ENCODE data around the gene HIVEP3.
A peak's percentile ranks its signal among the peaks of the same experiment; 100 is the strongest.

HIVEP3 gene

DNA sequence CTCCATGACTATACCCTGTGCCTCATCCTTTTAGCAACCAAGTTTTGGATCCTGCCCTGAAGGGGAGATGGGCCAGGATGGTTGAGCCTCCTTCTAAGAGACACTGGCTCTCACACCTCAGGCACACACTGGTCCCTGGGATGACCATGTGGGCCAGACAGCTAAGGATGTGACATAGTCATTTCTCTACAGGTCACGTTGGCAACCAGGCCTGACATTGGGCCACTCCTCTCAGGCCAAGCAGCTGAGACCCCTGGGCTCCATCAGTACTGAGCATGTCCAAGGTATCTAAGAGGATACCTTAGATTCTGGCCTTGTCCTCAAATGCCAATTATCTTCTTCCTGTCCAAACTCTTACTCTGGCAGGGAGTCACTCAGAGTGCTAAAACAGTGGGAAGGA, 238.7 kb downstream of the HIVEP3 start:
- DNase-seq, result no peak

DNA sequence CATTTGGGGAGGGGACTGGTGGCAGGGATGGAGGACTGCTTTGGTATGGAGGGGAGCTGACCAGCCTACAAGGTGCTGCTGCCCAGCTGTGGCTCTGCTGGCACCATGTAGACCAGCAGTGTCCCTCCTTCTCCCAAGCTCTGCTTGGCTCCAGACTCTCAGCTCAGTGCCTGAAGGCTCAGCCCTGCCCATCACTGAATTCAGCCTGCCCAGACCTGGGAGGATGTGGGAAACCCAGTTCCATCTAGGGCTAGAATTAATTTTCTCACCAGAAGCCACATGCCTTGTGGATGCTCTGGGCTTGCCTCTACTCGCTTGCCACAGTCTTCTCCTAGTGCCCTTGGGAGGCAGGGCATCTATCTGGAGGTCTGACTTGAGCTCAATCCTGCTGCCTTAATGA, 239.2 kb downstream of the HIVEP3 start:
- DNase-seq, result no peak

DNA sequence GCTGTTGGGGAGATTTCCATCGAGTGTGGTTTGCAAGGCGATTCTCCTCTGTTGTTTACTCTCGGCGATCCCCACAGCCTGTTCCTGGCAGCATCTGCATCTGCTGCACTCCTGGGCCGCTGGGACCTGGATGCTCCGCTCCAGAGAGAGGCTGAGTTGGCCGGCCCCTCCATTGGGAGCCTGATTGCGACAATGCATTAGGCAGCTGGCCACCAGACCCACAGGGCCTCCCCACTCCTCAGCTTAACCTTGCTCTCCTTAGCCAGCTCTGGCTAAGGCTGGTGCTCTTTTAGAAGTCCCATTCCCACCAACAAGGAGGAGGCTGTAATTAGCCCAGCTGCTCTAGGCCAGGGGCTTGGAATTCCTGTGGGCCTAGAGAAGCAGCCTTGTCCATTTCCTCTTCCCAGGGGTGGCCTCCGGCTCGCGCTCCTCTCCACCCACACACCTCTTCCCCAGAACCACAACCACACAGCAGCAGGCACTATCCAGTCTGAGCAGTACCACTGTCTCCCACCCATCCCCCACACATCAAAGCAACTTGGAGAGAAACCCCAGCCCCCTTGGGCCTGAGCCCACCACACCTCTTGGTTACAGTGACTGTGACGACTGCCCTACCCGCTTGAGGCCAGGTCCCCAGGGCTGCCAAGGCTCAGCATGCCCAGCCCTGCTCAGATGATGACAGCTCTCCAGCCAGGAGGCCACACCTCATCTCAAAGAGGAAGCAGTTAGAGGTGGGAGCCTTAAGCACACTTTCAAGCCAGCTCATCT, 240.4 kb downstream of the HIVEP3 start:
- DNase-seq, result peak in 1 of 2 experiments; percentile 17

DNA sequence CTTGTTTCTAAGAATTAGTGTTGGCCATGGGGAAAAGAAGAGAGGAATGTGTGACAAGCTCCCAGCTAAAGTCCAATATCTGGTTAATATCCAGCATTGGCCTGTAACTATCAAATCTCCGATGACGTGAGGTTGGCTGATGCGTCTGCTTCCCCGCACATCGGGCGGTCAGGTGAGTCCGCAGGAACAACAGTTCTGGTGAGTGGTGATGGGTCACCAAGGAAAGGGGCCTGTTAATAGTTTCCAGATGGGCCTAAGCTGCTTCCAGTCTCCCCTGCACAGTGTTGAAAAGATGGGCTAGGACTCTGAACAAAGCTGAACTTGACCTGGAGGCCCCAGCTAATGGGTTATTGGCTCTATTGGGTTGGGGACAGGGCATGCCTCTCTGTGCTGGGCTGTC, 241.1 kb downstream of the HIVEP3 start:
- no peak for DNase-seq

DNA sequence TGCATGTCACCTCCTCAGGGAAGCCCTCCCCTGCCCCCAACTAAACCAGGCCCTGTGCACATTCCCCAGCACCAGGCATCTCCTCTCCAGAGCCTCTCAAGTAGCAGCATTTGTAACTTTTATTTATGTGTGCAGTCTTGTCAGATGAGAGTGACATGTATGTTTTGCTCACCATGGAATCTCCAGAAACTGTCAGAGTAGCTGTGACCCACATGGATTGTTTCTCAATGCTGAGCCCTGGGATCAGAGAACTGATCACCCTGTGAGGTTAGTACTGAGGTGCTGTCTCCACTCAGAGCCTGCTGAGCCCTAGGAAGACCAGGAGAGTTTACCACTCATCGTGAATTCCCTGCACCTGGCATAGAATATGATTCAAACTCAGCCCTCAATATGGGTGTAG, 243.3 kb downstream of the HIVEP3 start:
- DNase-seq, result no peak

DNA sequence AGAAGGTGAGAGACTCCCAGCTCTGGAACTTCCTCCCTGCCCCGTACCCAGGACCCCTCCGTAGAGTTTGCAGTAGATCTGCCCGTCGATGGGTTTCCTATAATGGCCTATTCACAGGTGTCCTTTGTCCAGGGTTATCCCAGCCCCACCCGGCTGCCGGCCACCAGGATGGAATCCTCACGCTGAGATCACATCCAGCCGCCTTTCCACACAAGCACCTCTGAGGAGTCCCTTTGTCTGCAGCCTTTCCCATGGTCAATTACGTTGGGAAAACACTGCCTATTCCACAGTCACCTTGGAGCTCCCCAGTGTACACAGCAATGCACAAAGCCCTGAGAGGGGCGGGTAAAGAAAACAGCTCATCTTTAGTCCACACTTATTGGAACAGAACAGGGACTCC, 244.2 kb downstream of the HIVEP3 start:
- no peak for DNase-seq

DNA sequence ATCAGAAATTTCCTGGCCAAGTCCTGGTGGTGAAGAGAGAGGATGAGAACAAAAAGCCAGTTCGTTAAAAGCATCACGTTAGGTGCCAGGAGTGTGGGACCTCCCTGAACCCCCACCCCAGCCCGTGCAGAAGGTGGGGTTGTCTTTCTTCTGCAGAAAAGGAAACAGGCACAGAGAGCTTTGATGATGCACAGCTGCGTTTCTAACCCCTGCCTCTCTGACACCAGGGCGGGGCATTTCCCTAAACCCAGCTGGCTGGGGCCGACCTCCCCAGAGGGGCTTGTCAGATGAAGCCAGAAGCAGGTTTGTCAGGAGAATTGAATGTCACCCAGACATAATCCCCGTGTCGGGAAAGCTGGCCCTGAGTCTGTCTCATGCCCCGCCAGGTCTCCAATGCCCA, 244.9 kb downstream of the HIVEP3 start:
- no peak for DNase-seq

DNA sequence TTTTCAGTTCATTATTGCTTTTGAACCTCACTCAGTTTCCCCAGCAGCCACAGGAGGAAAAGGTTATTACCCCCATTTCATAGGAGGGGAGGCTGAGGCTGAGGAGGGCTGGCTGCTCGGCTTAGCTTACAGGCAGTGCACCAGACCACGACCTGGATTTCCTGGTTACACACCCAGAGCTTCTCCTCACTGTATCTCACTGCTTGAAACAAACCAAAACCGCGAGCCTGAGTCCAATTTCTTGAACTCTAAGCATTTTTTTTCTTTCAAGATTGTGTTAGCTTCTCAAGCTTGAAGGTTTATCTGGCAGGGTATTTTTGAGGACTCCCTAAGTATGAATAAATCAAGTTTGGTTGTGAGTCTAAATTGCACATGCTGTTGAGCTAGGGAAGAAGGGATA, 245.3 kb downstream of the HIVEP3 start:
- no peak for DNase-seq

DNA sequence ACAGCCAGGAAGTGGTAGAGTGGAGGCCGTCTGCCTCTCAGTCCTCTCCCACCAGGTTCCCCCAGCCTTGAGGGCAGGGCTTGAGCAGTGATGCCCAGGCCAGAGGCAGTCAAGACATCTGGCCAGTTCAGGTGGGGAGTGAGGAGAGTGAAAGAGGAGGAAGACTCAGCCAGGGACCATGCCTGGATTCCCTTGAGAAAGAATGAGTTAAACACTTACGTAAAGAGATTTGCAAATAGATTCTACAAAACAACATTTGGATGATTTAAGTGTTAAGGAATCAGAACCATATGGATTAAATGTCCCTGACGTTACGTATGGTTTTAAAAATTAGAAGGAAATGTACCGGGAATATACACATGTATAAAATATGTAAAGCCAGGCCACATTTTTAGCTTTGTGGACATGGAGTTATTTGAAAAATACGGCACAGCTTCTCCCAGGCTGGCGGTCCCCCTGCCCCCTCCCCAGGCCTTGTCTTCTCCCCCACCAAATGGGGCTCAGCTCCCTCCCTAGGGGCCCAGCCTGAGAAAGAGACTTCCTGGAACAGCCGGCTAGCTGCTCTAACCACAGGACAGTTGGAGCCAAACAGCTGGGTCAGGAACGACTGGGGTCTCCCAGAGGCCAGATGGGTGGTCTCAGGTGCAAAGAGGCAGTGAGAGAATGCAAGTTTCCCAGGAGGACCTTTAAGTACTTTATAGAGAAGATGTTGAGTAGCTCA, 245.9 kb downstream of the HIVEP3 start:
- no peak for DNase-seq

DNA sequence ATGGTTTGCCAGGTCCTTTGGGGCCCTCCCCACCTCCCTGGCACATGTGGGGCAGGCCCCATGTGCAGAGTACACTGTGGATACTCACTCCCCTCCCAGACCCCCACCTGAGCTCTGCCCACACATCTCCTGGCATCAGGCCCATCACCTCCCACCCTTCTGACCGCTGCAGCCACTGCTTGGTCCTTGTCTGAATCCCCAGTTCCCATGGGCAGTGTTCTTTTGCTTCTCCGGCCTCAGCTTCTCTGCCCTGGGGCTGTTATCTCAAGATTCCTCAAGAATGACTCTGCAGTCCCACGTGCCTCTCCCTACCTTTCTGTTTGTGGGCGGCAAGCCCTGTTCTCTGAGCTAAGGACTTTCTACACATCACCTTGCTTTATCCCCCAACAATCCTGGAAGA, 246.5 kb downstream of the HIVEP3 start:
- DNase-seq, result no peak

DNA sequence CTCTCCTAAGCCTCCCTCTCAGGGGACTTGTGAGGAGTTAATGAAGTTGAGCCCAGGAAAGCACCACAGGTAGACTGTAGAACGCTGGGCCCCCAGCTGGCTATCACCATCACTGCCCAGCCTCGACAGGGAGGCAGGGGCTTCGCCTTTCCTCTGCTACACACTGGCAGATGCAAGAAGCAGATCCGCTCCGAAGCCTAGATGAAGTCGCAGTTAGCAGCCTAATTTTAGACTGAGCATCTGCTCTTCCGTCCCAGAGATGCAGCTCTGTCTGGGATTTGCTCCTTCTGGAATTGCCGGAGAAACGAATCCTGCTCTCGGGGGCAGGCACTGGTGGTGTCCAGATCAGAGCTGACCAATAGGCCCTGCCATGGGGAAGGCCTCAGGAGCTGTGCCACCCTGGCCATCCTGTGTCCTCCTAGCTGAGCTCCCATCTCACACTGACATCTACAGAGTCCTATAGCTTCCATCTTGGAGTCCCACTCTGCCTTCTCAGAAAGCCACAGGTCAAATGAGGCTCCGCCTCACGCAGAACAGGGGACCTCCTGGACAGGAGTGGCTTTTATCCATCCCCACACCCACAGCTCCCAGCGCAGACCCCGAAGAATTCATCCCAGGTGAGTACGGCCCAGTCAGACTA, 247.5 kb downstream of the HIVEP3 start:
- DNase-seq, result no peak

DNA sequence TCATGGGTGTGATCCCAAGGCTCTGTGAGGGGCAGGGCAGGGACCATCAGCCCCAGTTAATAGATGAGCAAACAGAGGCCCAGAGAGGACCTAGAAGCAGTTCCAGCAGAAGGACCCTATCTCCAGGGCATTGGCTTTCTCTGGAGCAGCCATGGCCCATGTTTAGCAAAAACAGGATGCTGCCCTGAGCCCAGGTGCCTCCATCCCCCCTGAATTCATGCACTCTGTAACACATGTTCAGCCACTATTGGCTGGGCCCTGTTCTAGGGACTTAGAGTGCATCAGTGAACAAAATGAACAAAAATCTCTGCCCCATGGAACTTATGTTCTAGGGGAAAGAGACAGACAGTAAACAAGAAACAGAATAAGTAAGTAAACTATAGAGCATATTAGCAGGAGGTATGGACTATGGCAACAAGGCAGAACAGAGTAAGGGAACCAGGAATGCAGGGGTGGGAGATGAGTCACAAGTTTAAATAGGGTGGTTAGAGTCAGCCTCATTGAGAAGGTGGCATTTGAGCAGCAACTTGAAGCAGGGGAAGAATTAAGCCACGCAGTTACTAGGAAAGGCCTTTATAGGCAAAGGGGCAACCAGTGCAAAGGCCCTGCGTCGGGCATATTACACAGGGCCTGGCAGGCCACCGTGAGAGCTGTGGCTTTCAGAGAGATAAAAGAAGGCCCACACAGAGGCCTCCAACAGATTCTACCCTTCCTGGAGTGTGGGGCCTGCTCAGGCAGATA, 248.3 kb downstream of the HIVEP3 start:
- no peak for DNase-seq

DNA sequence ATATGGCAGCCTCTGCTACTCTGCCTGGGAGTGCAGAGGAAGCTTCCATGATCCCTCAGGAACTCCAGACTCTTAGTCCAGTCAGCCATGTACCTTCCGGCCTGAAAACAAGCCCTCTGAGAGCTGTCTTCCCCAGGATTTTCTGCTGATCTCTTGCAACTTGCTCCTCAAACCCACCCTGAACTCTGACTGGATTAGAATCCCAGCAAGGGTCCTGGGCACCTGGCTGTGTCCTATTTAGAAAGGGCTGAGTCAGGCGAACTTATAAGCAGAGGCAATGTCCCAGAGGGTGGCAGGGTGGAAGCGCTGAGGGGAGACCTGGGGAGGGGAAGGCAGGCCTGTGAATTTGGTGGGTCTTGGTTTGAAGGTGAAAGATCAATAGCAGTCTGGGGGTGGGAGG, 249.8 kb downstream of the HIVEP3 start:
- DNase-seq, result no peak

DNA sequence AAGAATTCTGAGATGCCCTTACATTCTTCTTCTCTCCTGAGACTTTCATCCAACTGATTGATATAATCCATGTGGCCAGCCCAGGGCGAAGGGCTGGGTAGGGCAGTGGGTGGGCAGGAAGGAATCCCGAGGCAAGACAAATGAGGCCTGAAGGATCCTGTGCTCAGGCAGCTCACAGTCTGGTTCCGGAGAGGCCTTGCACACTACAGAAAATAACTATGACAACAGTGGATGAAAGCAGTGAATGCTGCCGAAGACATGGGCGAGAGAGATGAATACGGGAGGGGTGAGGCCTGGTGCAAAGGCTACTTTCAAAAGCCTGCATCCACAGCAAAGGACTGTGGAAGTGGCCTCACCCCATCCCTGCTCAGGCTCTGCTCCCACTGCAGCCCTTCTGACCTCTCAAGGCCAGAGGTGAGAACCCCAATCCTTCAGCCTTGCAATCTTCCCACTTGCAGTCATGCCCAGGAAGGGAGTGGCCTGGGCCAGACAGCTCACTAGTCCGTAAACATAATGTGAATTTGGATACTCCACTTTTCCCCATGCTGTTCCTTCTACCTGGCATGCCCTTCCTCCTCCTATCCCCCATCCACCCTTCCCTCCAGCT, 250.6 kb downstream of the HIVEP3 start:
- no peak for DNase-seq

DNA sequence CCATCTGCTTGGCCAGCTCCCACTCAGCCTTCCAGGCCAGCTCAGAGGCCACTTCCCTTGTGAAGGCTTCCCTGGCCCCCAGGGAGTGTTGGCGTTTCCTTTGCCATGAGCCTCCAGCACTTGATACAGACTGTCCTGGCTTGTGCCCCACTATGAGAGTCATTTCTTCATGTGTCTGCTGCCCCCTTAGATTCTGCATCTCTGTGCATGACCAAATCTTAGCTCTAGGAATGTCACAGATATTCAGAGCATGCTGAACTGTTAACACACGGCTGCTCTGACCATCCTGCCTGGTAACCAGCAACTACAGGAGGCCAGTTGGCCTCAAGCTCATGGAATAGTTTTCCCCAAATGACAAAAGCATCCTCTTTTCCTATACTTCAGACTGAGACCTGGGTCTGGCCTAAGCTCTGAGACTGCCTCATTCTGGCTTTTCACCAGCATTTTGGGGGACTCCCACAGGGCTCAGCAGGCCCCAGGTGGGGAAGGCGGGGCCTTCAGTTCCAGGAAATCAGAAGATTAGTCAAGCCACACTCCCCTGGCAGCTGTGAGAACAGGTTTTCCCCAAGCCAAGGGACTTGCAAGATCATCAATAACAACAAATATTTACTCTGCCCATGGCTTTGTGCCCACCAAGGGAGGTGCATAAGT, 251.6 kb downstream of the HIVEP3 start:
- peak in 1 of 2 experiments; percentile 66 for DNase-seq

DNA sequence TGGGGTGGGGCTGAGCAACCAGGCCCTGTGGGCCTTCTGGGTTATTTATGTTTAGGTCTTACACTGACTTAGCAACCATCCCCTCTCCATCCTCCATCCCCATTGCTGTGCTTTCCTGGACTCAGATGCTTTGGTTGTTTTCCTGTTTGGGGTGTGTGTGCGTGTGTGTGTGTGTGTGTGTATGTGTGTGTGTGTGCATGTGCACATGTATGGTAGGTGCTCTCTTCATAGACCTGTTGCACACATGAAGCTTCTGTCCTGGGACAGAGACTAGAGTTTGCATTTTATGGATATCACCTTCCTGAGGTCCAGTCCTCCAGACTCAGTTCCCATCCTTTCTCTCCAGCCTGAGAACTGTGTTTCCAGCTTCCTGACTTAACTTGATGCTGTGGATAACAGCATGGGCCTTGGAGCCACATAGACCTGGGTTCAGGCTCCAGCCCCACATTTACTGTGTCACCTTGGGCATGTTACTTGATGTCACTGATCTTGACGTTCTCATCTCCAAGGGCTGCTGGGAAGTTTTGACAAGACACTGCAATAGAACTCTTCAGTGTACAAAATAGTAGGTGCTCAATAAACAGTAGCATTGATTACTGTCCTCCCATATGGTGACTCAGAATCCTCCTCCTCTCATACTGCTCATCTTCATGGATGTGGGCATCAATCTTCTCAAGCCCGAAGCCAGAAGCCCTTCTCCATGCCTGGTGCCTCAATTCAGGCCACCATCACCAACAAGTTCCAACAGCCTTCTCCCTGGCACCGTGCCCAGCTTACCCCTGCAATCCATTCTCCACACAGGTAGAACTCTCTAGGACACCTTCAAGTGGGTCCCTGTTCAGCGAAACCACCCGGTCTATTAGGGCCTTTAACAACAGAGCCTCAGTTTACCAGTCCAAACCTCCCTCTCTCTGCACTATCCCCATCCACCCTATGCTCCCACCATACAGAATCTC, 252.5 kb downstream of the HIVEP3 start:
- no peak for DNase-seq

DNA sequence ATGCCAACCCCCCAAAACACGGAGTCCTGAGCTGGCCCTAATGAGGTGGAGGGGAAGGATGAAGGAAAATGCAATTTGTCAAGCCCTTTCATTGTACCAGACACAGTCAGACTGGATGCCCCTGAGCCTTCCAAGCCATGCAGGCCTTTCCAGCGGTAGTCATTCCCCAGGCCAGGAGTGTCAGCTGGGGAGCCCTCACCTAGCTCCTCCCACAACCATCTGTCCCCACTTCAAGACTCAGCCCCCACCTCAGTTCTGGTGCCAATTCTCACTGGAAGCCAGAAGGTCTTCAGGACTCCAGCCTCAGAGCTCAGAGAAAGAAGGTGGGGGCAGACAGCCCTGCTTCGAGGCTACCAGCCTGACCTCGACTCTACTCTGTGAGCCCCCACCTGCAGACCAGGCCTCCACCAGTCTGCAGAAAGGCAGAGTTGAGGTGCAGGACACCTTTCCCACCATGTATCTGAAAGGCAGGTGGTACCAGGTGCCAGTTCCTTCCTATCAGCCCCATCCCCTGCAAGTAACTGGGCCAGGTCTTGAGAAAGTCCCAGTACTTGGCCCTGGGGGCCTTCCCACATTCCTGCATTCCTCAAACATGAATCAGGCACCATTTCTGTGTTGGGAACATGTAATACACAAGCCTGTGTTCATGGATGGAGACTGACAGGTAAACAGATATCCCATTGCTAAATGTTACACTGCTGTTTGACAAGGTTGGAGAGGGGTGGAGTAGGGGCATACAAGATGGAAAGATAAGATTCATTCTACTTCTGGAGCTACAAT, 253.7 kb downstream of the HIVEP3 start:
- peak; percentile 67 to 94 for DNase-seq

DNA sequence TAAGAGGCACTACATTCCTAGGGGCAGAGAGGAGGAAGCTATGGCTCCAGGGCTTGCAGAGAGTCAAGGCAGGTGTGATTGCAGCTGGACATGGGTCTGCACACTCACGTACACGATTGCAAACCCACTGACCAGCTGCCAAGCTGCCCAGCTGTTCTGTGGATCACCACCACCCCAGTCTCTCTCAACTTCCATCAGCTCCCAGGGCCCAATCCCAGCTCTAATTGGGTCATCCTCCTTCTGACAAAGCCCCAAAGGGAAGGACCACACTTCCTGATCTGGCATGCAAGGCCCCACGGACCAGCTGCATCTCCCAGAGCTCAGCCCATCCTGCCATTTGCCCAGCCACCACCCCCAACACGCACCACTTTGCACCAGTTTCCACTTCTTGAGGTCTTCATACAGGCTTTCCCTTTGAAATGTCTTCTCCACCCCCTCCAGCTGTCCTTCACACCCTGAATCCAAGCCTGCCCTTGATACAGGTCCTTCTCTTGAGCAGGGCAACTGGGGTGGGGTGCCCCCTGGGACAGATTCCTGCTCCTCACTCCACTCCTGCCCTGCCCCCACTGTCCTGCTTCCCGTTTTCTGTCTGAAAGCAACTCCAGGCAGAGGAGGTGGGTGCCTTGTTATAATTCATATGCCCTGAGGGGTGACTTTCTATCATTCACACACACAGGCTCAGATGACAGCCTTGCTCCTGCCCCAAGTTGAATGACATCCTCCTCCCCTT, 254.9 kb downstream of the HIVEP3 start:
- no peak for DNase-seq

DNA sequence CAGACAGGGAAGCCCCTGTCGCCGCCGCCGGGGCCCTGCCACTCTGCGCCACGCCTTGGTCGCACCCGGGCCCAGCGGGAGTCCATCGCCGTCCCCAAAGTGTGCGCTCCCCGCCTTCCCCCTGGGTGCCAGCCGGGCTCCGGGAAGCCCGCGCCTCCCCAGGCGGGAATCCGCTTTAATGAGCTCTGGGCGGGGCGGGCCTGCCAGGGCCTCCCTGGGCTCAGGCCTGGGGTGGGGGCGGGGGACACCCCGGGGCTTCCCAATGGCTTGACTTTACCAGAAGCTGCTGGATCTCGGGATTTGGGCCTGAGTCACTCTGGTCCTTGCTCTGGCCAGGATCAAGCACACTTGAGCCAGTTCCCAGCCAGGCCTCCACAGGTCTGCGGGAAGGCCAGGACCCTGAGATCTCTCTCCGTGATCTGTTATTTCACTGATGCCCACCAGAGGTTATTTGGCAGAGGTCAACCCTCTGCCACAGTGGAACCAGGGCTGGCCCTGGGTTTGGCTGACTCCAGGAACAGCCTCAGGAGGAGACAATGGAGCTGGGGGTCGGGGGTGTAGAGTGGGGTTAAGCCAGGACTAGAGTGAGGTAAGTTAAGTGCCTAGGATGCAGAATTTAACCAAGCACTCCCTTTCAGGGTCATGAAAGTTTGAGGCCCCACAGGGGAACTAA, 255.8 kb downstream of the HIVEP3 start:
- no peak for DNase-seq
